Measurements from ENCODE around the gene ARHGAP29.
"Not testable (repeated sequence)": the region's sequence is repeated elsewhere in the genome, so short reads cannot be mapped to it uniquely, and the experiment has no call there.

ARHGAP29 gene

GRCh38 chr1:94169126-94169525 lies 68.3 kb downstream of the ARHGAP29 start:
- no peak for DNase-seq

DNA sequence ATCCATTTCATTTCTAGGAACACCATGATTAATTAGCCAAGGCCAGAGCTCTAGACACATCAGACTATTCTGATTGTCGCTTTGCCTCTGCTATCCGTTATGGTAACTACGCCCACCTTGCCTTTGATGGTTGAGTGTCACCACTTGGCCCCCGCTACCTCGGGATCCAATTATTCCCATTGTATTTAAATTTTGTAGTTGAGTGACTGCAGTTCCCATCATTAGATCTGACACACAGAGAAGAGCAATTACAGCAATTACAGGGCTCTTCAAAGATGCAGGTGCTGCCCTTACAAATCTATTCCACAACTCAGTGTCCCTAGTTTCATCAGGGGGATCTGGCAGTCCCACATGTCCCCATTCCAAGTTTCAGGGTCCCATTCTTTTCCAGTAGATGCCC lies 71.5 kb downstream of the ARHGAP29 start:
- DNase-seq, result no peak

DNA sequence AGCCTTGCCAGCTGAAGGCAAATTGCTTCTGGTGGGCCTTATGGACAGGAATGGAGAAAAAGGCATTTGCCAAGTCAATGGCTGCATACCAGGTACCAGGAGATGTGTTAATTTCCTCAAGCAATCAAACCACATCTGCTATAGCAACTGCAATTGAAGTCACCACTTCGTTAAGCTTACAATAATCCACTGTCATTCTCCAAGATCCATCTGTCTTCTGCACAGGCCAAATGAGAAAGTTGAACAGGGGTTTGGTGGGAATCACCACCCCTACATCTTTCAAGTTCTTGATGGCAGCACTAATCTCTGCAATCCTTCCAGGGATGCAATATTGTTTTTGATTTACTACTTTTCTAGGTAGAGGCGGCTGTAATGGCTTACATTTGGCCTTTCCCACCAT lies 72.5 kb downstream of the ARHGAP29 start:
- not testable (repeated sequence) for DNase-seq

GRCh38 chr1:94164121-94164520 lies 73.3 kb downstream of the ARHGAP29 start:
- DNase-seq, result not testable (repeated sequence)

DNA sequence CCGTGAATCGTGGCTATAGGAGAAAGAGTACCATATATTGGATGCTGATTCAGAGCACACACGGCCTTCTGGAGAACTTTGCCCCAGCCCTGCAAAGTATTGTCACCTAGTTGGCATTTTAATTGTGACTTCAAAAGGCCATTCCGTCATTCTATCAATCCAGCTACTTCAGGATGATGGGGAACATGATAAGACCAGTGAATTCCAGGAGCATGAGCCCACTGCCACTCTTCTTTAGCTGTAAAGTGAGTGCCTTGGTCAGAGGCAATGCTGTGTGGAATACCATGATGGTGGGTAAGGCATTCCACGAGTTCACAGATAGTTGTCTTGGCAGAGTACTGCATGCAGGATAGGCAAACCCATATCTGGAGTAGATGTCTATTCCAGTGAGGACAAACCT lies 74.1 kb downstream of the ARHGAP29 start:
- DNase-seq, result not testable (repeated sequence)

DNA sequence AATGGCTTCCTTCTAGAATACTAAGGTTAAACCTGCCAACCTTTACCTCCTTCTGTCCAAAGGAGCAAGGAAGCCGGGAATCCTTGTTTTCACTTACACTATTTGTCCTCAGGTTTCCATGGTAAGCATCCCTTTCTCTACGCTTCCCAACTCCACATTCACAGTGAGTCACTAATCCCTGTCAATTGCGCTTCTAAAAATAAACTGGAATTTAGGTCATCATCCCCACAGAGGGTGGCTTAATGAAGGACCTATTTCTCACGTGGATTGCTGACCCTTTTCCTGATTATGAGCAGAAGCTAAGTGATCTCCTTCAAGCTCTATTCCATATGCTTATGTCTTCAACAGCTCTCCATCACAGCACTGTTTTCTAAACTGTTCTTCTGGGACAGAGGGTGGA lies 76.6 kb downstream of the ARHGAP29 start:
- DNase-seq, result no peak

- no peak for DNase-seq
Measured at GRCh38 chr1:94156096-94156625, 81.2 kb downstream of the ARHGAP29 start.

GRCh38 chr1:94154989-94155388 lies 82.4 kb downstream of the ARHGAP29 start:
- DNase-seq, result no peak

DNA sequence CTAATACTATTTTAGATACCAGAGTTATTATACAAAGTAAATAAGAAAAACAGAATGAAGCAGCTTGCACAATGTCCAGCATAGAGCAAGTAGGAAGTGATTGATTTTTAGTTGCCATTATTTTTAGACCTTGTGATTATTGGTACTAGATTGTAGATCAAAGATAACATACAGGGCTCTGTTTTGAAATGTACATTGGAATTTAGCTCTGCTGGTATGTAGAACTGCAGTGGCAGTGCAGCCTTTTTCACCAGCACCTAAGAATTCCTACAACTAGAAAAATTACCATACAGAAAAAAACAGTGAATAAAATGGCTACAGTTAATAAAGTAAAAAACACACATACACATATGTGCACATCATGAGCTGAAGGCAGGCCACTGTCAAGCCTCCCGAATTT lies 84.3 kb downstream of the ARHGAP29 start:
- no peak for DNase-seq

DNA sequence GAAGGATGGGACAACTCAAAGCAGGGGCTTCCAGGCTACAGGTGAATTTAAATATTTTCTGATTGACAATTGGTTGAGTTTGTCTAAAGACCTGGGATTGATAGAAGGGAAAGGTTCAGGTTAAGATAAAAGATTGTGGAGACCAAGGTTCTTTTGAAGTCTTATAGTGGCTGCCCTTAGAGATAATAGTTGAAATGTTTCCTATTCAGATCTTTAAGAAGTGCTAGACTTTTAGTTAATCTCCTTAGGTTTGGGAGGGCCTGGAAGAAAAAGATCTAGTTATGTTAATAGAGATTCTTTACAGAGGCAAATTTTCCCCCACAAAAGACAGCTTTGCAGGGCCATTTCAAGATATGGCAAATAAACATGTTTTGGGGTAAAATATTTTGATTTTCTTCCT lies 88.2 kb downstream of the ARHGAP29 start:
- DNase-seq, result not testable (repeated sequence)

GRCh38 chr1:94146273-94146672 lies 91.1 kb downstream of the ARHGAP29 start:
- DNase-seq, result no peak

DNA sequence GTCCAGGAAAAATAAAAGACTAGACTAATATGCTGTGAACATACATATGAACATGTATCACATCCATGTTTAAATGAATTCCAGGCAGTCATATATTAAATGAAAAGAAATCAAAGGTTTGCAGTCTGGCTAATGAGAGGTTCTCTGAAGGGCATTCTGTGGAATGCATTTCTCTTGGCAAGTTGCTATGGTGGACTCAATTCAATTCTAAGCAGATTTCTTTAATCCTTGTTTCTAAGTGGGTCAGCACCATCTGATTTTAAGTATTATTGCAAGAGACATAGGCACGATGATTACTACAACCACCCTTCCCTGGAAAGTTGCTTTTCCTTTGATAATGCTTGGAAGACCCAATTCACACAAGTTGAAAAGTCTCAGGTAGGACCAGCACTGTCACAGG lies 92.5 kb downstream of the ARHGAP29 start:
- no peak for DNase-seq

- DNase-seq, result no peak
Measured at GRCh38 chr1:94143809-94144176, 93.6 kb downstream of the ARHGAP29 start.

GRCh38 chr1:94143173-94143808 lies 94.1 kb downstream of the ARHGAP29 start:
- DNase-seq, result no peak

GRCh38 chr1:94142583-94142982 lies 94.8 kb downstream of the ARHGAP29 start:
- no peak for DNase-seq

DNA sequence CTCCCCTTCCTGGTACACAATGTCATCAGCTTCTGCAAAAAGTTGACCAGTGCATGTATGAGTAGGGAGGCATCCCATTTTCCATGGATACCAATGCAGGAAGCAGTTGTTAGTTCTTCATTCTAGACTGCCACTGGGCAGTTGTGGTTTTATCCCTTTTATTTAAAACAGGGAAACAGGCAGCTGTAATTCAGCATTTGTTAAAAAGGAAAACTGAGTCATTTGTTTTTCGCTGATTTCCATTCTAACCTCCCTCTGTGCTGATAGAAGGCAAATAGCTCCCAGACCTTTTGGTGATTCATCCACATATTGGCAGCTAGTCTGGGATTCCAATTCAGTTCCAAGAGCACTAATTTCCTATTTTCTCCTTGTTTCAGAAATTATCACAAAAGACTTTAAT lies 95.4 kb downstream of the ARHGAP29 start:
- DNase-seq, result no peak

- no peak for DNase-seq
Measured at GRCh38 chr1:94132111-94132510, 105.3 kb downstream of the ARHGAP29 start.

- DNase-seq, result no peak
Measured at GRCh38 chr1:94130851-94131595, 106.4 kb downstream of the ARHGAP29 start.

- no peak for DNase-seq
Measured at GRCh38 chr1:94126651-94127050, 110.7 kb downstream of the ARHGAP29 start.

- no peak for DNase-seq
Measured at GRCh38 chr1:94125551-94126514, 111.6 kb downstream of the ARHGAP29 start.

DNA sequence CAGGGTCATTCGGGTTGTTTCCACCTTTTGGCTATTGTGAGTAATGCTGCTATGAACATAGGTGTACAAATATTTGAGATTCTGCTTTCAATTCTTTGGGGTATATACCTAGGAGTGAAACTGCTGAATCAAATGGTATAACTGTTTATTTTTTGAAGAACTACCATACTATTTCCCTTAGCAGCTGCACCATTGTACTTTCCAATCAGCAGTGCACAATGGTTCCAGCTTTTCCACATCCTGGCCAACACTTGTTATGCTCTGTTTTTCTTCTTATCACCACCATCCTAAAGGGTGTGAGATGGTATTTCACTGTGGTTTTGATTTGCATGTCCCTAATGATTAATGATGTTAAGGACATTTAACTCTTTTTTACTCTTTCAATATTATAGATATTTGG lies 112.8 kb downstream of the ARHGAP29 start:
- DNase-seq, result no peak

DNA sequence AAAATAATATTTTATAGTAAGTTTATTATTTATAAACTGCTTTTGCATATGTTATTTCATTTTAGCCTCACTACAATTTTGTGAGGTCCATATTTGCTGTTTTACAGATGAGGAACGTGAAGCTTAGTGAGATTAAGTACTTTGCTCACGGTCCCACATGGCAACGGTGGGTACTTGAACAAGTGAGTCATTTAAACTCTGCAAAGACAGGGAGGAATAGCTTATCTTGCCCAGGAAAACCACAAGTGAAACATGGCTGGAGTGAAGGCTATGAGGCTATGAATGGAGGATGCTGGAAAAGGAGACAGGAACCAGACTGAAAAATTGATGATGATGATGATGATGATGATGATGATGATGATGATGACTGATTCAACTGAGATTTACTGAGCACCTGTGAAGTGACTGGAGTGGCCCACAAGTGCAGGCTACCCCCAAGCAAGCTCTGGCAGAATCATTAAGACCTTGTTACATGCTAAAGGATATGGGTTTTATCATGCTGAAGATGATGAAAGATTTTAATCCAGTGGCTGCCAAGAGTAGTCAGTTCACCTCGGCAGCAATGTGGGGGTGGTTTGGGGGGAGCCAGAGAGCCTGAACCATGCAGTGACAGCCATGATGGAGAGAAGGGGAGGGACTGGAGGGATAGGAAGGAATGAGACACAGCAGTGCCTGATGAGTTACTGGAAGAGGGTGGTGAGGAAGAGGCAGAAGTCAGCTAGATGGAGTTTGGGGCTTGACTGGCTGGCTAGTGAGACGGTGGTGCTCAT lies 115.0 kb downstream of the ARHGAP29 start:
- no peak for DNase-seq

Data from CD4-positive, alpha-beta T cell treated with Interleukin-17A for 4 hours (primary cell).